Tibial nerve (tissue), 4 donors: ENCODE data around the gene CXCL17.

ENCODE experiments used
- EP300 ChIP-seq, 2 donors: sonication (generic); formaldehyde crosslinking; IDR thresholded peaks; one replicate each; pipeline ENCODE4 v1.6.1; 2017; ENCODE audit warnings: antibody characterized with exemption in 2 of 2, mild to moderate bottlenecking in 1 of 2
- POLR2A ChIP-seq, 2 donors: fragments of 450-650 bp; IDR thresholded peaks; one replicate each; pipeline ENCODE4 v1.6.1; 2017; ENCODE audit warnings: antibody characterized with exemption in 2 of 2, mild to moderate bottlenecking in 2 of 2, moderate library complexity in 2 of 2
- TF ChIP-seq, protein P1 (sequence below), 5 experiments: fragments of 200-600 bp in 3 of 5; fragments of 450-650 bp in 2 of 5; sonication (generic) in 3 of 5; IDR thresholded peaks; one replicate each; pipeline ENCODE4 v1.5.1; 2016 to 2019; ENCODE audit warnings: antibody characterized with exemption in 5 of 5, mild to moderate bottlenecking in 3 of 5, moderate library complexity in 2 of 5

DNA sequence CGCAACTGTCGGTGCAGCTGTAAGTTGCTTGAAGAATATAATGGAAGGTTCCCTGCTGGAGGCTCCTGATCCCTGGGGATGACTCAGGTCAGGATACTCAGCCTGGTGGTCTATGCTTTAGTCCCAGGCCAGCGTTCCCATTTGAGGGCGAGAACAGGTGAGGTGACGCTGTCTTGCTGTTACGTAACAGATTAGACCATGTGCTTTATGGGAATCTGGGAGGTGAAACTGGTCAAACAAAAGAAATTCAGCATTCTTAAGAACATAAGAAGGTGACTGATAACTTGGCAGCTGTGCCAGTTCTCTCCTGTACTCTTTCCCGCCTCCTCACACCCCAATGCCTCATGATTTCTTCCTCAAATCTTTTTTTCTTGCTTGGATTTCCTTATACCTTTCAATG lies at the start of gene CXCL17:
- TF ChIP-seq, protein P1, sequence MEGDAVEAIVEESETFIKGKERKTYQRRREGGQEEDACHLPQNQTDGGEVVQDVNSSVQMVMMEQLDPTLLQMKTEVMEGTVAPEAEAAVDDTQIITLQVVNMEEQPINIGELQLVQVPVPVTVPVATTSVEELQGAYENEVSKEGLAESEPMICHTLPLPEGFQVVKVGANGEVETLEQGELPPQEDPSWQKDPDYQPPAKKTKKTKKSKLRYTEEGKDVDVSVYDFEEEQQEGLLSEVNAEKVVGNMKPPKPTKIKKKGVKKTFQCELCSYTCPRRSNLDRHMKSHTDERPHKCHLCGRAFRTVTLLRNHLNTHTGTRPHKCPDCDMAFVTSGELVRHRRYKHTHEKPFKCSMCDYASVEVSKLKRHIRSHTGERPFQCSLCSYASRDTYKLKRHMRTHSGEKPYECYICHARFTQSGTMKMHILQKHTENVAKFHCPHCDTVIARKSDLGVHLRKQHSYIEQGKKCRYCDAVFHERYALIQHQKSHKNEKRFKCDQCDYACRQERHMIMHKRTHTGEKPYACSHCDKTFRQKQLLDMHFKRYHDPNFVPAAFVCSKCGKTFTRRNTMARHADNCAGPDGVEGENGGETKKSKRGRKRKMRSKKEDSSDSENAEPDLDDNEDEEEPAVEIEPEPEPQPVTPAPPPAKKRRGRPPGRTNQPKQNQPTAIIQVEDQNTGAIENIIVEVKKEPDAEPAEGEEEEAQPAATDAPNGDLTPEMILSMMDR (IDR thresholded peaks at IDR 0.05) = no peak
- TF ChIP-seq EP300 (IDR thresholded peaks at IDR 0.05) (no peak), POLR2A (IDR thresholded peaks at IDR 0.05) (no peak)
